ENCODE measurements around the gene GSDMA.

DNA sequence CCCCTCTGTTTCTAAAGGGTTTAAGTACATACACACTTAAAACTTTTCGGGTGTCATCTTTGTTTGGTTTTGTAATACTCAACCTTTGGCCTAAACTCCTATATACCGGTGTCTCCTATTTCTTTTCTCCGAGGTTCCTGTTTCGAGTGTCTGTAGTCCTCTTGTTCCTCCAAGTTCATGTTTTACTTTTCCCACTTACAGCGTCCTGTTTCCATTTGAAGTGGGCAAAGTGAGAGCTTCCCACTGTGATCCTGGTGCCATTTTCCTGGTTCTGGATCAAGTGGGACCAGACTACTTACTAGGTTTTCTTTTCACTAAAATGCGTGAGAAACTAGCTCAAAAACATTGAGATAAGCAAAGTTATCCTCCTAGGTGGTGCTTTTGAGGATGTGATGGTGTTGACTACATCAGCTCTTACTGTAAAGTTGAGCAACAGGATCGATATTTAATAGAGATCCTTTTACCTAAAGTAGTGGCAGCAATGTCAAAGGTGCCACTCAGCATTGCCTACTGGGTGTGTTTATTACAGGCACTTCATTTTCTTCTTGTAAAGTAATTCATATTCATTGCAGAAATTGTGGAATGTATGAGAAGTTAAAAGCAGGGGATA lies 19.1 kb downstream of the GSDMA start:
- TF ChIP-seq, protein P1, sequence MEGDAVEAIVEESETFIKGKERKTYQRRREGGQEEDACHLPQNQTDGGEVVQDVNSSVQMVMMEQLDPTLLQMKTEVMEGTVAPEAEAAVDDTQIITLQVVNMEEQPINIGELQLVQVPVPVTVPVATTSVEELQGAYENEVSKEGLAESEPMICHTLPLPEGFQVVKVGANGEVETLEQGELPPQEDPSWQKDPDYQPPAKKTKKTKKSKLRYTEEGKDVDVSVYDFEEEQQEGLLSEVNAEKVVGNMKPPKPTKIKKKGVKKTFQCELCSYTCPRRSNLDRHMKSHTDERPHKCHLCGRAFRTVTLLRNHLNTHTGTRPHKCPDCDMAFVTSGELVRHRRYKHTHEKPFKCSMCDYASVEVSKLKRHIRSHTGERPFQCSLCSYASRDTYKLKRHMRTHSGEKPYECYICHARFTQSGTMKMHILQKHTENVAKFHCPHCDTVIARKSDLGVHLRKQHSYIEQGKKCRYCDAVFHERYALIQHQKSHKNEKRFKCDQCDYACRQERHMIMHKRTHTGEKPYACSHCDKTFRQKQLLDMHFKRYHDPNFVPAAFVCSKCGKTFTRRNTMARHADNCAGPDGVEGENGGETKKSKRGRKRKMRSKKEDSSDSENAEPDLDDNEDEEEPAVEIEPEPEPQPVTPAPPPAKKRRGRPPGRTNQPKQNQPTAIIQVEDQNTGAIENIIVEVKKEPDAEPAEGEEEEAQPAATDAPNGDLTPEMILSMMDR (IDR thresholded peaks at IDR 0.05), result no peak
- TF ChIP-seq POLR2A (IDR thresholded peaks at IDR 0.05), result no peak
- TF ChIP-seq EP300 (IDR thresholded peaks at IDR 0.05), result no peak
